OCI-LY1 (cell line): Measurements from ENCODE around the gene CD101.

Experiments used
- H2AFZ ChIP-seq: fragments of 200-600 bp; sonication (generic), shearing (Covaris generic); 2 replicates; pipeline ENCODE4 v1.6.0; 2014; ENCODE audit warnings: antibody characterized with exemption, mild to moderate bottlenecking, low read length
- H3F3A ChIP-seq: fragments of 200-600 bp; sonication (generic), shearing (Covaris generic); 2 replicates; pipeline ENCODE4 v1.6.0; 2014; ENCODE audit warnings: mild to moderate bottlenecking, antibody characterized with exemption, low read length, moderate library complexity; ENCODE audit not compliant: insufficient read depth
- H3K27ac ChIP-seq: fragments of 200-600 bp; sonication (generic); 2 replicates; pipeline ENCODE4 v1.5.1; 2014; ENCODE audit warnings: low read length, mixed run types, mild to moderate bottlenecking, low read depth; ENCODE audit not compliant: poor library complexity, severe bottlenecking
- H3K27me3 ChIP-seq: fragments of 200-600 bp; sonication (generic); 2 replicates; pipeline ENCODE4 v1.6.0; 2014; ENCODE audit warnings: antibody characterized with exemption, mild to moderate bottlenecking, low read length, moderate library complexity; ENCODE audit not compliant: insufficient read depth
- H3K36me3 ChIP-seq: fragments of 200-600 bp; sonication (generic); 2 replicates; pipeline ENCODE4 v1.6.1; 2014; ENCODE audit warnings: mild to moderate bottlenecking, antibody characterized with exemption, low read length, moderate library complexity, mixed read lengths; ENCODE audit not compliant: insufficient read depth
- H3K4me1 ChIP-seq: fragments of 200-600 bp; sonication (generic); 2 replicates; pipeline ENCODE4 v1.5.1; 2014; ENCODE audit warnings: mild to moderate bottlenecking, low read length, moderate library complexity; ENCODE audit not compliant: insufficient read depth, severe bottlenecking
- H3K4me2 ChIP-seq: fragments of 200-600 bp; sonication (generic), shearing (Covaris generic); 2 replicates; pipeline ENCODE4 v1.6.1; 2014; ENCODE audit warnings: low read length
- H3K4me3 ChIP-seq: fragments of 200-600 bp; sonication (generic); 2 replicates; pipeline ENCODE4 v1.5.1; 2014; ENCODE audit warnings: low read length, low read depth, mild to moderate bottlenecking, mixed read lengths; ENCODE audit not compliant: poor library complexity, severe bottlenecking
- H3K79me2 ChIP-seq: fragments of 200-600 bp; shearing (Covaris generic); 2 replicates; pipeline ENCODE4 v1.6.1; 2016; ENCODE audit warnings: mixed run types, low read length, mixed read lengths; ENCODE audit not compliant: insufficient read depth
- H3K9ac ChIP-seq: fragments of 200-600 bp; sonication (generic), shearing (Covaris generic); 2 replicates; pipeline ENCODE4 v1.6.1; 2014; ENCODE audit warnings: mild to moderate bottlenecking, low read length, mixed read lengths
- H3K9me2 ChIP-seq: fragments of 200-600 bp; sonication (generic), shearing (Covaris generic); 2 replicates; pipeline ENCODE4 v1.6.1; 2014; ENCODE audit warnings: low read depth, mild to moderate bottlenecking, low read length, mixed read lengths
- H3K9me3 ChIP-seq: fragments of 200-600 bp; shearing (Covaris generic); 2 replicates; pipeline ENCODE4 v1.6.1; 2014; ENCODE audit warnings: low read length, mixed read lengths
- H4K20me1 ChIP-seq: fragments of 200-600 bp; sonication (generic), shearing (Covaris generic); 2 replicates; pipeline ENCODE4 v1.6.0; 2016; ENCODE audit warnings: mild to moderate bottlenecking, low read length; ENCODE audit not compliant: insufficient read depth
- EZH2 ChIP-seq: fragments of 200-600 bp; sonication (generic), shearing (Covaris generic); IDR thresholded peaks from 2 replicates; pipeline ENCODE4 v1.8.0; 2017; ENCODE audit warnings: borderline replicate concordance, mixed run types, mild to moderate bottlenecking, antibody characterized with exemption, low read length, moderate library complexity, mixed read lengths
- TF ChIP-seq, protein P1 (sequence below): fragments of 200-600 bp; sonication (generic), shearing (Covaris generic); IDR thresholded peaks from 2 replicates; pipeline ENCODE4 v1.5.1; 2017; ENCODE audit warnings: mild to moderate bottlenecking, antibody characterized with exemption, low read length, moderate library complexity, mixed read lengths

Gene CD101

DNA sequence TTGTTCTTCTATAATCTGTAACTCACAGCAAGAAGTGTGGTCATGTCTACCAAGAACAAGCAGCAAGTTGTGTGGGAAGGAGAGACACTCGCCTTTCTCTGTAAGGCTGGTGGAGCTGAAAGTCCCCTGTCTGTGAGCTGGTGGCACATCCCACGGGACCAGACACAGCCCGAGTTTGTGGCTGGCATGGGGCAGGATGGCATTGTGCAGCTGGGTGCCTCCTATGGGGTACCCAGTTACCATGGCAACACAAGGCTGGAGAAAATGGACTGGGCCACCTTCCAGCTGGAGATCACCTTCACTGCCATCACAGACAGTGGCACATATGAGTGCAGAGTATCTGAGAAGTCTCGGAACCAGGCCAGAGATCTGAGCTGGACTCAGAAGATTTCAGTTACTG, 15.5 kb downstream of the CD101 start:
- no peak overlapping the region for H2AFZ ChIP-seq
- no peaks in the 10 kb centered on the region for H3K9me2 ChIP-seq
- TF ChIP-seq EZH2: no peak
- TF ChIP-seq, protein P1, sequence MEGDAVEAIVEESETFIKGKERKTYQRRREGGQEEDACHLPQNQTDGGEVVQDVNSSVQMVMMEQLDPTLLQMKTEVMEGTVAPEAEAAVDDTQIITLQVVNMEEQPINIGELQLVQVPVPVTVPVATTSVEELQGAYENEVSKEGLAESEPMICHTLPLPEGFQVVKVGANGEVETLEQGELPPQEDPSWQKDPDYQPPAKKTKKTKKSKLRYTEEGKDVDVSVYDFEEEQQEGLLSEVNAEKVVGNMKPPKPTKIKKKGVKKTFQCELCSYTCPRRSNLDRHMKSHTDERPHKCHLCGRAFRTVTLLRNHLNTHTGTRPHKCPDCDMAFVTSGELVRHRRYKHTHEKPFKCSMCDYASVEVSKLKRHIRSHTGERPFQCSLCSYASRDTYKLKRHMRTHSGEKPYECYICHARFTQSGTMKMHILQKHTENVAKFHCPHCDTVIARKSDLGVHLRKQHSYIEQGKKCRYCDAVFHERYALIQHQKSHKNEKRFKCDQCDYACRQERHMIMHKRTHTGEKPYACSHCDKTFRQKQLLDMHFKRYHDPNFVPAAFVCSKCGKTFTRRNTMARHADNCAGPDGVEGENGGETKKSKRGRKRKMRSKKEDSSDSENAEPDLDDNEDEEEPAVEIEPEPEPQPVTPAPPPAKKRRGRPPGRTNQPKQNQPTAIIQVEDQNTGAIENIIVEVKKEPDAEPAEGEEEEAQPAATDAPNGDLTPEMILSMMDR: no peak

DNA sequence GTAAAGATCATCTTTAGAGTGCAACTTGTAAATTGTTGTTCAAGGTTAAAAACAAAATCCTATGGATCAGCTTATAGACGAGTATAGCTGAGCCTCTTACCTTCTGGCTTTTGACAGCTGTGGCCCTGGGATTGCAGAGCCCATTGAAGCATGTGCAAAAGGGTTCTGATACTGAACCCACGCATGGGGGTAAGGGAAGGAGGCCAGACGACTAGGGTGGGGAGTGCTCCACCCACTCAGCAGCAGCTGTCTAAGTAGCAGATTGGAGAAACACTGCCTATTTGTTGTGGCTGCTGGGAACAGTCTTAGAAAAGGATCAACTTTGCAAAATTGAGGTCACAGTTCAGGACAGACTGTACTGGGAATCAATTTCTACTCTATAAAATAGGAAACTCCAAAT, 16.1 kb downstream of the CD101 start:
- Histone ChIP-seq H3K36me3 (no peaks in the 10 kb centered on the region), H3K27me3 (no peaks in the 10 kb centered on the region), H4K20me1 (no peaks in the 10 kb centered on the region), H3K27ac (no peak overlapping the region), H2AFZ (no peak overlapping the region), H3K4me1 (no peaks in the 10 kb centered on the region), H3K4me2 (no peak overlapping the region), H3K9me2 (no peaks in the 10 kb centered on the region), H3K9me3 (no peaks in the 10 kb centered on the region), H3F3A (no peaks in the 10 kb centered on the region), H3K79me2 (no peaks in the 10 kb centered on the region), H3K4me3 (no peak overlapping the region), H3K9ac (no peak overlapping the region)
- TF ChIP-seq EZH2: no peak
- TF ChIP-seq, protein P1: no peak

More for the DNA sequence above, 15.5 kb downstream of the CD101 start:
- Histone ChIP-seq H3K36me3 (no peaks in the 10 kb centered on the region), H3K4me3 (no peak overlapping the region), H3K9me3 (no peaks in the 10 kb centered on the region), H3K27ac (no peak overlapping the region), H3K79me2 (no peaks in the 10 kb centered on the region), H3K27me3 (no peaks in the 10 kb centered on the region), H3K9ac (no peak overlapping the region), H4K20me1 (no peaks in the 10 kb centered on the region), H3F3A (no peaks in the 10 kb centered on the region), H3K4me2 (no peak overlapping the region), H3K4me1 (no peaks in the 10 kb centered on the region)

GRCh38 chr1:117020526-117021156, 19.1 kb downstream of the CD101 start:
- Histone ChIP-seq H3K79me2 (no peaks in the 10 kb centered on the region), H3K4me3 (no peak overlapping the region), H3K27ac (no peak overlapping the region), H3K27me3 (no peaks in the 10 kb centered on the region), H3K4me1 (no peaks in the 10 kb centered on the region), H4K20me1 (no peaks in the 10 kb centered on the region), H2AFZ (no peak overlapping the region), H3K9me3 (no peaks in the 10 kb centered on the region), H3K9me2 (no peaks in the 10 kb centered on the region), H3K4me2 (no peak overlapping the region), H3F3A (no peaks in the 10 kb centered on the region), H3K9ac (no peak overlapping the region), H3K36me3 (no peaks in the 10 kb centered on the region)
- TF ChIP-seq EZH2: no peak
- TF ChIP-seq, protein P1: no peak
